GM13976 (cell line): ENCODE results near the gene SPDYE3.
"Not testable (repeated sequence)": the region's sequence is repeated elsewhere in the genome, so short reads cannot be mapped to it uniquely, and the experiment has no call there.

ENCODE experiments used
- DNase-seq: peaks from one replicate; pipeline ENCODE4 v3.0.0; 2012; ENCODE audit warnings: low spot score
- CTCF ChIP-seq: IDR thresholded peaks from 2 replicates; pipeline ENCODE4 v1.5.1; 2012; ENCODE audit warnings: borderline replicate concordance, mild to moderate bottlenecking; ENCODE audit not compliant: insufficient read depth; ENCODE audit errors: extremely low read depth, missing control alignments, control extremely low read depth
- in situ Hi-C: fragments of 300-500 bp; cut with MboI; formaldehyde crosslinking; loops from one replicate; pipeline ENCODE4 v1.12.0; 2022; ENCODE audit warnings: low sequenced_read_pairs, mixed read lengths, inconsistent platforms; ENCODE audit not compliant: unreplicated experiment

SPDYE3 gene

GRCh38 chr7:100356416-100357068, 49.0 kb downstream of the SPDYE3 start:
- in situ Hi-C loops = no loop called here
- no peak for DNase-seq
- no peak for TF ChIP-seq CTCF

- in situ Hi-C loops = no loop called here
- no peak for DNase-seq
- TF ChIP-seq CTCF = no peak
These were observed 49.6 kb downstream of the SPDYE3 start for GRCh38 chr7:100357131-100357561.

GRCh38 chr7:100358027-100358856, 50.7 kb downstream of the SPDYE3 start, which contains the start of gene PILRB:
PILRB (plus strand) TSS chr7:100358117; CDS start chr7:100358303, 186 bp downstream.
- in situ Hi-C loops = no loop called here
- no peak for DNase-seq
- peak; percentile 38 for TF ChIP-seq CTCF

GRCh38 chr7:100358857-100359212, 51.3 kb downstream of the SPDYE3 start:
- no peak for DNase-seq
- no peak for TF ChIP-seq CTCF
- in situ Hi-C loops = no loop called here

- no peak for TF ChIP-seq CTCF
- DNase-seq = no peak
- in situ Hi-C loops = no loop called here
These were observed 52.8 kb downstream of the SPDYE3 start for GRCh38 chr7:100360135-100360854.

GRCh38 chr7:100363098-100363497, 55.6 kb downstream of the SPDYE3 start:
- in situ Hi-C loops = no loop called here
- no peak for TF ChIP-seq CTCF
- no peak for DNase-seq

- in situ Hi-C loops, DNase-seq: not testable (repeated sequence)
These were observed 56.3 kb downstream of the SPDYE3 start for GRCh38 chr7:100363797-100364196.
